WTC11 (cell line): Measurements from ENCODE around the gene DIS3. TPM values are rescaled to one million over a fixed set of nuclear protein-coding genes. Genes with fewer than 3 reads are reported as not detected.

Experiments
- AR ChIP-seq: fragments of 250-450 bp; sonication (Bioruptor Pico); IDR thresholded peaks from 2 replicates; pipeline ENCODE4 v1.9.0; 2021; ENCODE audit warnings: mild to moderate bottlenecking
- ATF1 ChIP-seq: sonication (generic); formaldehyde crosslinking; IDR thresholded peaks from 2 replicates; pipeline ENCODE4 v1.8.1; 2023; ENCODE audit warnings: mild to moderate bottlenecking, moderate library complexity, missing genetic modification reagents
- CBFB ChIP-seq: sonication (generic); formaldehyde crosslinking; IDR thresholded peaks from 2 replicates; pipeline ENCODE4 v1.8.1; 2022; ENCODE audit warnings: mild to moderate bottlenecking, low read depth, missing genetic modification reagents
- CTCF ChIP-seq: fragments of 200-600 bp; IDR thresholded peaks from 2 replicates; pipeline ENCODE4 v1.8.0; 2022; ENCODE audit warnings: antibody characterized with exemption
- E2F1 ChIP-seq: sonication (generic); formaldehyde crosslinking; IDR thresholded peaks from 2 replicates; pipeline ENCODE4 v1.8.0; 2022; ENCODE audit warnings: mild to moderate bottlenecking, missing genetic modification reagents
- E2F5 ChIP-seq: sonication (generic); formaldehyde crosslinking; IDR thresholded peaks from 2 replicates; pipeline ENCODE4 v1.8.1; 2022; ENCODE audit warnings: mild to moderate bottlenecking, moderate library complexity, missing genetic modification reagents
- ELF4 ChIP-seq: sonication (generic); formaldehyde crosslinking; IDR thresholded peaks from 2 replicates; pipeline ENCODE4 v1.8.1; 2022; ENCODE audit warnings: low read depth, mild to moderate bottlenecking, moderate library complexity, missing genetic modification reagents
- ERG ChIP-seq: fragments of 250-450 bp; sonication (Bioruptor Pico); IDR thresholded peaks from 2 replicates; pipeline ENCODE4 v1.8.0; 2021; ENCODE audit warnings: mild to moderate bottlenecking
- GRHL2 ChIP-seq: fragments of 250-450 bp; sonication (Bioruptor Pico); IDR thresholded peaks from 2 replicates; pipeline ENCODE4 v1.8.0; 2022; ENCODE audit warnings: mild to moderate bottlenecking, moderate library complexity; ENCODE audit not compliant: insufficient replicate concordance, severe bottlenecking
- KAT7 ChIP-seq: sonication (generic); formaldehyde crosslinking; IDR thresholded peaks from 2 replicates; pipeline ENCODE4 v1.8.1; 2023; ENCODE audit warnings: missing genetic modification reagents, mild to moderate bottlenecking, borderline replicate concordance
- MAX ChIP-seq: sonication (generic); formaldehyde crosslinking; IDR thresholded peaks from 2 replicates; pipeline ENCODE4 v1.8.0; 2022; ENCODE audit warnings: mild to moderate bottlenecking, missing genetic modification reagents
- MLX ChIP-seq: sonication (generic); formaldehyde crosslinking; IDR thresholded peaks from 2 replicates; pipeline ENCODE4 v1.8.1; 2023; ENCODE audit warnings: mild to moderate bottlenecking, missing genetic modification reagents, moderate library complexity
- MXD4 ChIP-seq: fragments of 250-450 bp; sonication (Bioruptor Pico); IDR thresholded peaks from 2 replicates; pipeline ENCODE4 v1.8.0; 2021; ENCODE audit warnings: mild to moderate bottlenecking, moderate library complexity, borderline replicate concordance
- NFYB ChIP-seq: sonication (generic); formaldehyde crosslinking; conservative IDR thresholded peaks from 2 replicates; pipeline ENCODE4 v1.8.0; 2022; ENCODE audit warnings: low read depth, missing genetic modification reagents
- NR1H2 ChIP-seq: sonication (generic); formaldehyde crosslinking; IDR thresholded peaks from 2 replicates; pipeline ENCODE4 v1.9.0; 2021; ENCODE audit warnings: mild to moderate bottlenecking, moderate library complexity, missing genetic modification reagents
- PREB ChIP-seq: sonication (generic); formaldehyde crosslinking; IDR thresholded peaks from 2 replicates; pipeline ENCODE4 v1.8.1; 2022; ENCODE audit warnings: mild to moderate bottlenecking, missing genetic modification reagents, moderate library complexity, borderline replicate concordance
- PRRX2 ChIP-seq: fragments of 250-450 bp; sonication (Bioruptor Pico); IDR thresholded peaks from 2 replicates; pipeline ENCODE4 v1.8.0; 2021; ENCODE audit warnings: mild to moderate bottlenecking
- RELA ChIP-seq: sonication (generic); formaldehyde crosslinking; IDR thresholded peaks from 2 replicates; pipeline ENCODE4 v1.8.1; 2022; ENCODE audit warnings: missing genetic modification reagents, mild to moderate bottlenecking, borderline replicate concordance
- SMAD3 ChIP-seq: sonication (generic); formaldehyde crosslinking; IDR thresholded peaks from 2 replicates; pipeline ENCODE4 v1.8.0; 2022; ENCODE audit warnings: missing genetic modification reagents, mild to moderate bottlenecking, borderline replicate concordance
- TEAD4 ChIP-seq: sonication (generic); formaldehyde crosslinking; IDR thresholded peaks from 2 replicates; pipeline ENCODE4 v1.8.0; 2022; ENCODE audit warnings: mild to moderate bottlenecking, missing genetic modification reagents
- TP53 ChIP-seq: sonication (generic); formaldehyde crosslinking; IDR thresholded peaks from 2 replicates; pipeline ENCODE4 v1.8.1; 2023; ENCODE audit warnings: mild to moderate bottlenecking, missing genetic modification reagents
- USF2 ChIP-seq: sonication (generic); formaldehyde crosslinking; IDR thresholded peaks from 2 replicates; pipeline ENCODE4 v1.8.1; 2023; ENCODE audit warnings: mild to moderate bottlenecking, missing genetic modification reagents, moderate library complexity
- ZMAT4 ChIP-seq: fragments of 250-450 bp; sonication (Bioruptor Pico); IDR thresholded peaks from 2 replicates; pipeline ENCODE4 v1.9.0; 2021; ENCODE audit warnings: mild to moderate bottlenecking
- ZNF138 ChIP-seq: sonication (generic); formaldehyde crosslinking; conservative IDR thresholded peaks from 2 replicates; pipeline ENCODE4 v1.8.1; 2022; ENCODE audit warnings: mild to moderate bottlenecking, moderate library complexity, missing genetic modification reagents
- ZNF263 ChIP-seq: sonication (generic); formaldehyde crosslinking; IDR thresholded peaks from 2 replicates; pipeline ENCODE4 v1.8.1; 2022; ENCODE audit warnings: low read depth, mild to moderate bottlenecking, moderate library complexity, missing genetic modification reagents
- ZNF671 ChIP-seq: fragments of 250-450 bp; sonication (Bioruptor Pico); IDR thresholded peaks from 2 replicates; pipeline ENCODE4 v1.8.0; 2021; ENCODE audit warnings: mild to moderate bottlenecking
- total RNA-seq: library from RNA; stranded (reverse); gene quantifications from 3 replicates; pipeline ENCODE4 v1.2.3, GENCODE V29; 2021

DIS3 gene
- total RNA-seq, 1 experiment from 2014 or later = 39.9 TPM

- peak; percentile 84 for TF ChIP-seq E2F1 (CRISPR knock-in tag)
- TF ChIP-seq PREB (CRISPR knock-in tag) = peak; percentile 93; the same call in 1 of the 2 replicates
- no peak for TF ChIP-seq AR (CRISPR knock-in tag)
- 0 out of 2 replicates have a peak, but pooled peaks have one; percentile 28 for TF ChIP-seq ZNF263 (CRISPR knock-in tag)
- TF ChIP-seq PRRX2 (CRISPR knock-in tag) = no peak
- no peak for TF ChIP-seq CTCF
- TF ChIP-seq ZNF138 (CRISPR knock-in tag) = peak; percentile 99
- TF ChIP-seq SMAD3 (CRISPR knock-in tag) = peak; percentile 93; the same call in 1 of the 2 replicates
- no peak for TF ChIP-seq ZNF671 (CRISPR knock-in tag)
- TF ChIP-seq ERG = no peak
- TF ChIP-seq KAT7 (CRISPR knock-in tag) = no peak
- TF ChIP-seq E2F5 (CRISPR knock-in tag) = peak; percentile 90; the same call in 1 of the 2 replicates
- TF ChIP-seq TP53 (CRISPR knock-in tag) = peak; percentile 98
- peak; percentile 90 for TF ChIP-seq NFYB (CRISPR knock-in tag)
- TF ChIP-seq CBFB (CRISPR knock-in tag) = peak; percentile 88; the same call in 1 of the 2 replicates
- no peak for TF ChIP-seq MLX (CRISPR knock-in tag)
- peak; percentile 98 for TF ChIP-seq MAX (CRISPR knock-in tag)
- peak; percentile 46; the same call in 1 of the 2 replicates for TF ChIP-seq USF2 (CRISPR knock-in tag)
- TF ChIP-seq GRHL2 (CRISPR knock-in tag) = no peak
- TF ChIP-seq ELF4 (CRISPR knock-in tag) = no peak
- no peak for TF ChIP-seq ATF1 (CRISPR knock-in tag)
- TF ChIP-seq NR1H2 = no peak
- TF ChIP-seq TEAD4 = peak; percentile 53; the same call in 1 of the 2 replicates
- peak; percentile 83 for TF ChIP-seq RELA (CRISPR knock-in tag)
- TF ChIP-seq MXD4 (CRISPR knock-in tag) = no peak
- TF ChIP-seq ZMAT4 (CRISPR knock-in tag) = no peak
These were observed 54.0 kb downstream of the DIS3 start, which contains the start of the genes BORA and MZT1 (continued) for GRCh38 chr13:72727417-72728289.
